ENCODE measurements around the gene FGF14.

Gene FGF14

GRCh38 chr13:102289606-102290005 is 112.2 kb downstream of the FGF14 start:
- TF ChIP-seq, protein P1, sequence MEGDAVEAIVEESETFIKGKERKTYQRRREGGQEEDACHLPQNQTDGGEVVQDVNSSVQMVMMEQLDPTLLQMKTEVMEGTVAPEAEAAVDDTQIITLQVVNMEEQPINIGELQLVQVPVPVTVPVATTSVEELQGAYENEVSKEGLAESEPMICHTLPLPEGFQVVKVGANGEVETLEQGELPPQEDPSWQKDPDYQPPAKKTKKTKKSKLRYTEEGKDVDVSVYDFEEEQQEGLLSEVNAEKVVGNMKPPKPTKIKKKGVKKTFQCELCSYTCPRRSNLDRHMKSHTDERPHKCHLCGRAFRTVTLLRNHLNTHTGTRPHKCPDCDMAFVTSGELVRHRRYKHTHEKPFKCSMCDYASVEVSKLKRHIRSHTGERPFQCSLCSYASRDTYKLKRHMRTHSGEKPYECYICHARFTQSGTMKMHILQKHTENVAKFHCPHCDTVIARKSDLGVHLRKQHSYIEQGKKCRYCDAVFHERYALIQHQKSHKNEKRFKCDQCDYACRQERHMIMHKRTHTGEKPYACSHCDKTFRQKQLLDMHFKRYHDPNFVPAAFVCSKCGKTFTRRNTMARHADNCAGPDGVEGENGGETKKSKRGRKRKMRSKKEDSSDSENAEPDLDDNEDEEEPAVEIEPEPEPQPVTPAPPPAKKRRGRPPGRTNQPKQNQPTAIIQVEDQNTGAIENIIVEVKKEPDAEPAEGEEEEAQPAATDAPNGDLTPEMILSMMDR (IDR thresholded peaks at IDR 0.05; ENCODE audit: insufficient read depth, low read length, poor library complexity, severe bottlenecking) = no peak
- no peak for TF ChIP-seq EZH2phosphoT487 (conservative IDR thresholded peaks at IDR 0.05; ENCODE audit: low read length)
- H3K36me3 ChIP-seq (ENCODE audit: low read length) = no peaks in the 10 kb centered on the region
- no peaks in the 10 kb centered on the region for H3K27me3 ChIP-seq (ENCODE audit: low read length)
- no peak overlapping the region for H2AFZ ChIP-seq (ENCODE audit: low read depth, low read length, severe bottlenecking)
- H4K20me1 ChIP-seq (ENCODE audit: low read depth, low read length) = no peaks in the 10 kb centered on the region
- H3F3A ChIP-seq (ENCODE audit: insufficient read depth) = no peaks in the 10 kb centered on the region
- H3K9me2 ChIP-seq (replicated peaks; ENCODE audit: insufficient read depth, low read length) = no peaks in the 10 kb centered on the region
- H3K9me3 ChIP-seq (ENCODE audit: insufficient read depth, low read length) = no peaks in the 10 kb centered on the region
- H3K9ac ChIP-seq (ENCODE audit: low read length) = no peak overlapping the region
- H3K4me3 ChIP-seq (ENCODE audit: insufficient read depth, low read length, poor library complexity, severe bottlenecking) = no peak overlapping the region
- no peak overlapping the region for H3K27ac ChIP-seq (ENCODE audit: low read depth, low read length)
- no peaks in the 10 kb centered on the region for H3K79me2 ChIP-seq (ENCODE audit: insufficient read depth, low read length)
- H3K4me2 ChIP-seq (ENCODE audit: low read depth, low read length, poor library complexity, severe bottlenecking) = no peak overlapping the region

GRCh38 chr13:102286326-102286725 is 115.5 kb downstream of the FGF14 start:
- Histone ChIP-seq H3K27me3 (ENCODE audit: low read length) (no peaks in the 10 kb centered on the region), H3F3A (ENCODE audit: insufficient read depth) (no peaks in the 10 kb centered on the region), H4K20me1 (ENCODE audit: low read depth, low read length) (no peaks in the 10 kb centered on the region), H3K4me3 (ENCODE audit: insufficient read depth, low read length, poor library complexity, severe bottlenecking) (no peak overlapping the region), H3K27ac (ENCODE audit: low read depth, low read length) (no peak overlapping the region), H3K4me2 (ENCODE audit: low read depth, low read length, poor library complexity, severe bottlenecking) (no peak overlapping the region), H3K9ac (ENCODE audit: low read length) (no peak overlapping the region), H3K79me2 (ENCODE audit: insufficient read depth, low read length) (no peaks in the 10 kb centered on the region), H3K9me3 (ENCODE audit: insufficient read depth, low read length) (no peaks in the 10 kb centered on the region), H2AFZ (ENCODE audit: low read depth, low read length, severe bottlenecking) (no peak overlapping the region), H3K9me2 (replicated peaks; ENCODE audit: insufficient read depth, low read length) (no peaks in the 10 kb centered on the region), H3K36me3 (ENCODE audit: low read length) (no peaks in the 10 kb centered on the region)
- TF ChIP-seq, protein P1 (IDR thresholded peaks at IDR 0.05; ENCODE audit: insufficient read depth, low read length, poor library complexity, severe bottlenecking) = no peak
- TF ChIP-seq EZH2phosphoT487 (conservative IDR thresholded peaks at IDR 0.05; ENCODE audit: low read length) = no peak

DNA sequence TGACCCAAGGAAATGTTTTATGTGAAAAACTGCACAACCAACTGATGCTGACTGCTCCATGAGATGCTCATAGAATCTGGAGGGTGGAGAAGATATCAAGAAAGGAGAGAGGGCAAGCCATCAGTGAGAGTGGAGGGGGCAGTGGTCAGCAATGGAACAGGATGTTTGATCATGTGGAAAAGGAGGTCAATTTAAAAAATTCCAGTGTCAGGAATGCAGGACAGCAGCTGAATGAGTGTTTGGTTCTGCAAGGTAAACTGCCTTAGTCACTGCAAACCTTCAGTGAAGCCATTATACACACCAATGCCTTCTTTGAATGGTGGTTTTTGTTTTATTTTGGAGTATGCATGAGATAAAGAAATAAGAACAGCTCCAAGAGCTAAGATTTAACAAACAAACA is 121.5 kb downstream of the FGF14 start:
- no peaks in the 10 kb centered on the region for H3K9me2 ChIP-seq (replicated peaks; ENCODE audit: insufficient read depth, low read length)
- H3K4me3 ChIP-seq (ENCODE audit: insufficient read depth, low read length, poor library complexity, severe bottlenecking) = no peak overlapping the region
- H4K20me1 ChIP-seq (ENCODE audit: low read depth, low read length) = no peaks in the 10 kb centered on the region
- H3K79me2 ChIP-seq (ENCODE audit: insufficient read depth, low read length) = no peaks in the 10 kb centered on the region
- H2AFZ ChIP-seq (ENCODE audit: low read depth, low read length, severe bottlenecking) = no peak overlapping the region
- no peaks in the 10 kb centered on the region for H3K9me3 ChIP-seq (ENCODE audit: insufficient read depth, low read length)
- no peaks in the 10 kb centered on the region for H3F3A ChIP-seq (ENCODE audit: insufficient read depth)
- H3K27ac ChIP-seq (ENCODE audit: low read depth, low read length) = no peak overlapping the region
- H3K4me2 ChIP-seq (ENCODE audit: low read depth, low read length, poor library complexity, severe bottlenecking) = no peak overlapping the region
- TF ChIP-seq, protein P1 (IDR thresholded peaks at IDR 0.05; ENCODE audit: insufficient read depth, low read length, poor library complexity, severe bottlenecking) = no peak
- TF ChIP-seq EZH2phosphoT487 (conservative IDR thresholded peaks at IDR 0.05; ENCODE audit: low read length) = no peak
- H3K27me3 ChIP-seq (ENCODE audit: low read length) = no peaks in the 10 kb centered on the region
- no peaks in the 10 kb centered on the region for H3K36me3 ChIP-seq (ENCODE audit: low read length)
- no peak overlapping the region for H3K9ac ChIP-seq (ENCODE audit: low read length)
